HS-5 (cell line): ENCODE measurements around the gene GDF9.
"Not testable (repeated sequence)": the region's sequence is repeated elsewhere in the genome, so short reads cannot be mapped to it uniquely, and the experiment has no call there.

Experiments used
- DNase-seq: peaks from one replicate; pipeline ENCODE4 v3.0.0-alpha.2; 2012; ENCODE audit warnings: low read depth

Gene GDF9

GRCh38 chr5:132872788-132873118, 6.5 kb upstream of the GDF9 start:
- no peak for DNase-seq

DNA sequence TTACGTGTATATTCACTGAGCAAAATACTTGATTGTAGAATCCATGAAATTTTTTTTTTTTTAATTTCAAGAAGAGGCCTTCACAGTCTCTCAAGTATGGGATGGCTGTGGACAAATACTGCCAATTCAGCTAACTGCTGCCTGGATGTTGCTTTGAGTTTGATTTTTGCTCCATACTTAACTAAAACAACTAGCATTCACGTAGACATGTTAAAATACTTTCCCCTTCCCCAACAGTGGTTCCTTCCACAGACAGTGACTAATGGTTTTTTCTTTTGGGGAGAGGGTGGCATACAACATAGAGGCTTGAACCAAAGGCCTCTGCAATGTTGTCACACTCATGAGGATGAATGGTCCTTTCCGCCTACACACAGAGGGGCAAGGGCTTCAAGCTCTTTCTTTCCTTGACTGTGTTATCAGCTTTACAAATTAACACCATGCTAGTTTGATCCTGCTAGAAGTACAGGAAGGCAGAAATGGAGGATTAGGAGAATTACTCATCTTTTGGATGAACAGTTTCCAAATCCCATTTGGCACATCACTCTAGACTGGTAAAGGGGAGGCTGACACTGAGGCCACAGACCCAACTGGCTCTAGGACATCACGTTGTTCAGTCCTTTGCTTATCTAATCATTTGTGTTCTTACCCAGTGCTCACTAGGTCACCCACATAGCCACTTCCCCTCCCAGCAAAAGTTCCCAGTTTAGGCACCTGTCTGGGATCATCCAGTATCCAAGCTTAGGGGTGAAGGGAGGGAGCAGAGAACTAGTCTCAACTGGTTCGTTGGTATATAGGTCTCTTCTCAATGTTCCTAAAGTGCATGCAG, 5.4 kb upstream of the GDF9 start:
- no peak for DNase-seq

- DNase-seq = no peak
These were observed 4.5 kb upstream of the GDF9 start for GRCh38 chr5:132870801-132871200.

DNA sequence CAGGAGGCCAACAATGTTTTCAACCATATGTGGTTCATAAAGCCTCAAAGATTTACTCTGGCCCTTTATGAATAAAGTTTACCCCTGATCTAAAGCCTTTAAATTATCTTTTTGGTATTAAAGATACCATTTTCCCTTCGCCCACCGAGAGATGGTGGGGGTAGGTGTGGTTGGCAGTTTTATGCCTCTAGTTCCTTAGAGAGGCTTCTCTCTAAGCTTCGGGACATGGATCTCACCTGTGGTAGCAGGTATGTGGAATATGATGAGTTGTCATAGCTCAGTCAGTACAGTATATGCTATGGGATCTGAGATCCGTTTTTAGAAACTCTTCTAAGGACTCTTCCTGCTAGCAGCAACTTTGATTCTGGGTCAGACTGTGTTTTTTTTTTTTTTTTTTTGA, 2.5 kb upstream of the GDF9 start:
- no peak for DNase-seq

DNA sequence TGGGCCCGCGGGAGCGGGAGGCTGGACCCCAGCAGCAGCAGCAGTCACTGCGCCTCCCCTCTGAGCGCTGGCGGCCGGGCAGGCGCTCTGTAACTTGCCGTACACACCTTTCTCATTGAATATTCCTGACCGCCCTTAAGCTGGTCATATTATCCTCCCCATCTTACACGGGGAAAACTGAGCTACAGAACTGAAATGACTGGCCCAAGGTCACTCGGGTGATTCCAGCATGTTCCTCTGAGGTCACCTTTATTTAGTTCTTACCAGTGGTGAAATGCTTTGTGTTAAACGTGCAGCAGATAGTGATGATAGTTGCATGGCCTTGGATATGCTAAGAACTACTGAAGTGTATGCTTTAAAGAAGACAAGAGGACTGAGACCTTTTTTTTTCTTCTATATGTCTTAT, 780 bp upstream of the GDF9 start:
- no peak for DNase-seq

GRCh38 chr5:132865668-132866341, 464 bp downstream of the GDF9 start:
- DNase-seq = no peak

DNA sequence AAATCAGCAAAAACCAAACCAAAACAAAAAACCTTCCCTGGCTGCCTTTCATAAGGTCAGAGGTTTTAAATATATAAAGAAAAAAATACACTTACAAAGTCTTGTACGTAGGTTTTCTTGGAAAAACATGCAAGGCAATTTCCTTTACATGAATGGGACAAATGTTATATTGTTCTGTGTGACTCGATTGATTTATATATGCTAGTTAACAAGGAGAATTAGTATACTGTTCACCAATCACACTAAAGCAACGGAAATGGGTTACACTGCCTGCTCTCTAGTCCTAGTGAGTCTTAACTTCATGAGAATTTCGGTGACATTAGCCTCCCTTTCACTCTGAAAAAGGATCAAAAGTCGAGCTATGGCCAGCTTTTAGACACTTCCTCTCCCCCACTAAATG, 5.5 kb downstream of the GDF9 start:
- DNase-seq = no peak

GRCh38 chr5:132859889-132860437, 6.3 kb downstream of the GDF9 start:
- no peak for DNase-seq

DNA sequence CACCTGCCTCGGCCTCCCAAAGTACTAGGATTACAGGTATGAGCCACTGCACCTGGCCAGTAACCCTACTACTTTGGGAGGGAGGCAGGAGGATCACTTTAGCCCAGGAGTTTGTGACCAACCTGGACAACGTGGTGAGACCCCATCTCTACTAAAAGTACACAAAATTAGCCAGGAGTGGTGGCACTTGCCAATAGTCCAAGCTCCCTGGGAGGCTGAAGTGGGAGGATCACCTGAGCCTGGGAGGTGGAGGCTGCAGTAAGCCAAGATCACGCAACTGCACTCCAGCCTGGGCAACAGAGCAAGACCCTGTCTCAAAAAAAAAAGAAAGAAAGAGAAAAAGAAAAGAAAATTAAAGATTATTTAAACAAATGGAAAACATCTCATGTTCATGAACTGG, 10.3 kb downstream of the GDF9 start:
- no peak for DNase-seq

DNA sequence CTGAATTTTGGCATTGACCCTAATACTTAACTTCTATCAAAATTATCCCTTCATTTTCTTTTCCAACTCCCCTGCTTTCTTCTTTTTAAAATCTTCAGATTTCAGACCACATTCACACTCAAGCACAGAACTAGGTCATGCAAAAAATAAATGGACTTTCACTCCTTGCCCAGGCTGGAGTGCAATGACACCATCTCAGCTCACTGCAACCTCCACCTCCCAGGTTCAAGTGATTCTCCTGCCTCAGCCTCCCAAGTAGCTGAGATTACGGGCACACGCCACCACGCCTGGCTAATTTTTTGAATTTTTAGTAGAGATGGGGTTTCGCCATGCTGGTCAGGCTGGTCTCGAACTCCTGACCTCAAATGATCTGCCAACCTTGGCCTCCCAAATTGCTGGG, 11.3 kb downstream of the GDF9 start:
- DNase-seq = not testable (repeated sequence)

DNA sequence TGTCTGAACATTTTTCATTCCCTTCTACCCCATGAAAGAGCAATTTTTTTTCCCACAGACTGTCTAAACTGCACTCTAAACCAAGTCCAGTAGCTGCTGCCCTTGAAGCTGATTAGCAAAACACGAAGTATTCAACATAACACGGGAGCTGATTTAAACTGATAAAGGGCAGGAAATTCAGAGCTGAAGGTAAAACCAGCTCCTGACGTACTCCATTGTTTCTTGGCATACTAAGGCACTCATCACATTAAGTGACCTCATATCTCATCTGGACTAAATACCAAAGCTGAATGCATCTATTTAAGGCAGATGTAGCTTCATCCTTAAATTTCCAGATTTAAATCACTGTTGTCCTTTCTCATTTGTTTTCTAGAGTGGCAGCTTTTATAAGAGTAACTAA, 12.0 kb downstream of the GDF9 start:
- DNase-seq = no peak

- DNase-seq = no peak
These were observed 12.5 kb downstream of the GDF9 start for GRCh38 chr5:132853790-132854189.

DNA sequence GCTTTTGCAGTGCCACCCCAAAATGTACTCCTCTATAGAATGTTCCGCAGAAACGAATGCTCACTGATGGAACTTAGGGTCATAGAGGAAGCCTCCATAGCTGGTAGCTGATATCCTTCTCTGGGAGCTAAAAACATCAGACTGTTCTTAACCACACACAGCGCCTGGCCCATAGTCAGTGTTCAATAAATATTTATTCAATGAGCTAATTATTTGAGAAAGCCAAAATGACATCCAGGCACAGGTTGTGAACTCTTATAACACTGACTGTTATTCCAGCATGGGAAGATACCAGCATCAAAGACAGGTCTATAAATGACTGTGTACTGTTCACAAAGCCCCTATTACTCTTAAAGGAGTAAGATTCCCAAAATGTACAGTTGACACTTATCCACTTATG, 12.9 kb downstream of the GDF9 start:
- no peak for DNase-seq

- no peak for DNase-seq
These were observed 16.2 kb downstream of the GDF9 start for GRCh38 chr5:132850066-132850465.

GRCh38 chr5:132849347-132849746, 16.9 kb downstream of the GDF9 start:
- no peak for DNase-seq

DNA sequence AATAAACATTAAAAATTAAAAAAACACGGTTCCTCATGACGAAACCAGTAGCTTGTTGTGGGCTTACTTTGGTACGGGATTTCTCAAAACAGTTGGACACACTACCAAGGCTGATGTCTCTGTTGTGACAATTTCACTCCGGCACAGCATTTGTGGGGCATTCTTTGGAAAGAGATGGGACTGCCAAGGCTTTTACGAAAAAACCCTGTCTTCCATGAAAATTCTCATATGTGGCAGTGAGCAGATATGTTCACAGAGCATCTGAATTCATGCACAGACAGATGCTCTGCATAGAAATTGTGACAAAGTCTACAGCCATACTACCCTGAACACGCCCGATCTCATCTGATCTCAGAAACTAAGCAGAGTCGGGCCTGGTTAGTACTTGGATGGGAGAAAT, 18.0 kb downstream of the GDF9 start:
- no peak for DNase-seq

DNA sequence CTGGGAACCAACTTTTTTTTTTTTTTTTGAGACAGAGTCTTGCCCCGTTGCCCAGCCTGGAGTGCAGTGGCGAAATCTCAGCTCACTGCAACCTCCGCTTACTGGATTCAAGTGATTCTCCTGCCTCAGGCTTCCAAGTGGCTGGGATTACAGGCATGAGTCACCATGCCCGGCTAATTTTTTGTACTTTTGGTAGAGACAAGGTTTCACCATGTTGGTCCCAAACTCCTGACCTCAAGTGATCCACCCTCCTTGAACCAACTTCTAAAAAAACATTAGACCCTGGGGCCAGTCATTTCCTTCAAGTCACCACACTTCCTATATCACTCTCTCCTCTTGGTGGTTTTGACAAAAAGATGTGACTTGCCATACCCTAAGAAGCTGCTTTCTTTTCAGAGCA, 25.0 kb downstream of the GDF9 start:
- DNase-seq = no peak

DNA sequence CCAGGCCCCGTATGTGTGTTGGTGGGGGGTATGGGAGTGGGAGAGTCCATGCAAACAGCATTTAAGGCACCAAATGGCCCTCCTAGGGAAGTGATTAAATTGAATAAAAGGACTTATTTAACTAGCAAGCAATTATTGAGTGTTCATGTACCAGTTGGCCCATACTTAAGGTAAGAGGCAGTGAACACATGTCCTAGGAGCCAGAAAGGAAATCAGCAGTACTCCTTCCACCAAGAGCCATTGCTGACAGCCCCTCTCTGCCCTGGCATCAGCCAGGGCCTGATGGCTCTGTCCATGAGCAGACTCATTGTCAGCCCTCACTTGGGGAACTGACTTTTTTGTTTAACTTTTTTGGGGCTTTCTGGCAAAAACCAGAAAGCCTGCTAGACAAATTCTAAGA, 25.4 kb downstream of the GDF9 start:
- DNase-seq = no peak

- DNase-seq = no peak
These were observed 26.0 kb downstream of the GDF9 start for GRCh38 chr5:132840313-132840712.

- no peak for DNase-seq
These were observed 26.6 kb downstream of the GDF9 start for GRCh38 chr5:132839426-132840301.

- DNase-seq = no peak
These were observed 27.6 kb downstream of the GDF9 start for GRCh38 chr5:132838516-132839282.

- DNase-seq = no peak
These were observed 28.4 kb downstream of the GDF9 start for GRCh38 chr5:132837868-132838267.
